Measurements from ENCODE around the gene LIMS1. TPM values are rescaled to one million over a fixed set of nuclear protein-coding genes. Genes with fewer than 3 reads are reported as not detected.
"Not testable (repeated sequence)": the region's sequence is repeated elsewhere in the genome, so short reads cannot be mapped to it uniquely, and the experiment has no call there.

Gene LIMS1
- polyA plus RNA-seq, 3 donors: 49.3 to 55.5 (median 50.6) TPM

DNA sequence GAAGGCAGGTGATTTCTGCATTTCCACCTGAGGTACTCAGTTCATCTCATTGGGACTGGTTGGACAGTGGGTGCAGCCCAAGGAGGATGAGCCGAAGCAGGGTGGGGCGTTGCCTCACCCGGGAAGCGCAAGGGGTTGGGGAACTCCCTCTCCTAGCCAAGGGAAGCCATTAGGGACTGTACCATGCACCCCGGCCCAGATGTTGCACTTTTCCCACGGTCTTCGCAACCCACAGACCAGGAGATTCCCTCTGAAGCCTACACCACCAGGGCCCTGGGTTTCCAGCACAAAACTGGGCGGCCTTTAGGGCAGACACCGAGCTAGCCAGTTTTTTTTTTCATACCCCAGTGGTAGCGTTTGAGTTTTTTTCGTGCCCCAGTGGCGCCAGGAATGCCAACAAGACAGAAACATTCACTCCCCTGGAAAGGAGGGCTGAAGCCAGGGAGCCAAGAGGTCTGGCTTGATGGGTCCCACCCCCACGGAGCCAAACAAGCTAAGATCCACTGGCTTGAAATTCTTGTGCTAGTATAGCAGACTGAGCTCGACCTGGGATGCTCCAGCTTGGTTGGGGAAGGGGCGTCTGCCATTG, 109.1 kb downstream of the LIMS1 start:
- no peak for DNase-seq (ENCODE audit: extremely low read depth in 1 of 11, low read depth in 9 of 11, low spot score in 4 of 11)

DNA sequence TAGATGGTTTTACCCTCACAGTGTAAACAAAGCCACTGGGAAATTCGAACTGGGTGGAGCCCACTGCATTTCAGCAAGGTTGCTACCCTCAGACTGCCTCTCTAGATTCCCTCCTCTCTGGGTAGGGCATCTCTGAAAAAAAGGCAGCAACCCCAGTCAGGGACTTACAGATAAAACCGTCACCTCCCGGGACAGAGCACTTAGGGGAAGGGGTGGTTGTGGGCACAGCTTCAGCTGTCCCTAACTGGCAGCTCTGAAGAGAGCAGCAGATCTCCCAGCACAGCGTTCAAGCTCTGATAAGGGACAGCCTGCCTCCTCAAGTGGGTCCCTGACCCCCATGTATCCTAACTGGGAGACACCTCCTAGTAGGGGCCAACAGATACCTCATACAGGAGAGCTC, 109.6 kb downstream of the LIMS1 start:
- DNase-seq (ENCODE audit: extremely low read depth in 1 of 11, low read depth in 9 of 11, low spot score in 4 of 11): not testable (repeated sequence)

DNA sequence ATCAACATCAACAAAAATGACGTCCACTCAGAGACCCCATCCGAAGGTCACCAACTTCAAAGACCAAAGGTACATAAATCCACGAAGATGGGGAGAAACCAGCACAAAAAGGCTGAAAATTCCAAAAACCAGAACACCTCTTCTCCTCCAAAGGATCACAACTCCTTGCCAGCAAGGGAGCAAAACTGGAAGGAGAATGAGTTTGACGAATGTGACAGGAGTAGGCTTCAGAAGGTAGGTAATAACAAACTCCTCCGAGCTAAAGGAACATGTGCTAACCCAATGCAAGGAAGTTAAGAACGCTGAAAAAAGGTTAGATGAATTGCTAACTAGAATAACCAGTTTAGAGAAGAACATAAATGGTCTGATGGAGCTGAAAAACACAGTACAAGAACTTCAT, 110.2 kb downstream of the LIMS1 start:
- DNase-seq (ENCODE audit: extremely low read depth in 1 of 11, low read depth in 9 of 11, low spot score in 4 of 11): not testable (repeated sequence)

DNA sequence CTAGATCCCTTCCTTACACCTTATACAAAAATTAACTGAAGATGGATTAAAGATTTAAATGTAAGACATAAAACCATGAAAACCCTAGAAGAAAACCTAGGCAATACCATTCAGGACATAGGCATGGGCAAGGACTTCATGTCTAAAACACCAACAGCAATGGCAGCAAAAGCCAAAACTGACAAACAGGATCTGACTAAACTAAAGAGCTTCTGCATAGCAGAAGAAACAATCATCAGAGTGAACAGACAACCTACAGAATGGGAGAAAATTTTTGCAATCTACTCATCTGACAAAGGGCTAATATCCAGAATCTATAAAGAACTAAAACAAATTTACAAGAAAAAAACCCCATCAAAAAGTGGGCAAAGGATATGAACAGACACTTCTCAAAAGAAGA, 114.5 kb downstream of the LIMS1 start:
- not testable (repeated sequence) for DNase-seq (ENCODE audit: extremely low read depth in 1 of 11, low read depth in 9 of 11, low spot score in 4 of 11)

DNA sequence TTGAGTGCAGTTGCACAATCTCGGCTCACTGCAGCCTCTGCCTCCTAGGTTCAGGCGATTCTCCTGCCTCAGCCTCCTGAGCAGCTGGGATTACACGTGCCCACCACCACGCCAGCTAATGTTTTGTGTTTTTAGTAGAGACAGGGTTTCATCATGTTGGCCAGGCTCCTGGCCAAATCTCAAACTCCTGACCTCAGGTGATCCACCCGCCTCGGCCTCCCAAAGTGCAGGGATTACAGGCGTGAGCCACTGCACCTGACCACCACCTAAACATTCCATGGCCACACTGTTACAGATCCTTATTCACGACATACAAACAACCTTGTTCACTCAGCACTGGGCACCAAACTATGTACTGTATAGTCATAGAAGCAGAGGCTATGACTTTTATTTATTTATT, 116.2 kb downstream of the LIMS1 start:
- DNase-seq (ENCODE audit: extremely low read depth in 1 of 11, low read depth in 9 of 11, low spot score in 4 of 11): not testable (repeated sequence)

DNA sequence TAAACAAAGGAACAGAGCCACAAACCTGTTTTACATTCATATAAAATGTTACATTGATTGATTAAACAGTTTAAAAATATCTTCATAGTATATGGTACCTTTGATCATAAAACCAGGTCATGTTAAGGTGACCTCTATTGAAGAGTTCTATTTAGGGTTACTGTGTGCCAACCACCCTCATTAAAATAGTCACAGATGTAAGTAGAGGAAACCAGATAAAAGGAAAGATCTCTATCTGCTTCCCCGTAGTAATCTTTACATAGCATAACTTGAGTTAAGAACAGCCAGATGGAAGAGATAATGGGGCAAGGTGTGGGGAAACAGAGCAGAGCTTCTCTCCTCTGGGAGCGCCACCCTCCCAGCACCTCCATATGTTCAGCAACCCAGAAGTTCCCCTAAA, 117.2 kb downstream of the LIMS1 start:
- not testable (repeated sequence) for DNase-seq (ENCODE audit: extremely low read depth in 1 of 11, low read depth in 9 of 11, low spot score in 4 of 11)

DNA sequence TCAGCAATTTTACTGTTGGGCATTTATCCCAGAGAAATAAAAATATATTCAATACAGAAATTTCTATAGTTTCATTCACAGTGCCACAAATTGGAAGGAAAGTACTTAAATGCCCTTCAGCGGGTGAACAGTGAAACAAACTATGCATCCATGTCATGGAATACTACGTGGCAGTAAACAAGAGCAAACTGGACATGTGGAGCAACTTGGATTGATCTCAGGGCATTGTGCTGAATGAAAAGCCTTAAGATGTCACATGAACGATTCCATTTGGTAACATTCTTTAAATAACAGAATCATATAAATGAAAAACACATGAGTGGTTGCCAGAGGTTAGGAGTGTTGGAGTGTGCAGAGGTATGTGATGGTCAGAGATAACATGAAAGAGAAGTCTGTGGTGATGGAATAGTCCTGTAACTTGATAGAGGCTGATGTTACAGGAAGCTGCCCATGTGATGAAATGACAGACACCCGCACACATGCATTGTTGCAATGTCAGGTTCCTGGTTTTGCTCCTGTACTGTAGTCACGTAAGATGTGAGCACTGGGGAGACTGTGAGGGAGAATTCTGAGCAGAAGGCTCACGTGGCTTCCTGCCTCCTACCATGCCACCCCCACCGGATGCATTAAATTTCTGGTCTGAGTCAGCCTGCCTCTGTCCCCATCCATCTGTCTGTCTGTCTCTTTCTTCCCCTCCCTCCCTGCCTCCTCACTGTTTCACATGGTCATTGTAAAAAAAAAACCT, 118.1 kb downstream of the LIMS1 start:
- DNase-seq (ENCODE audit: extremely low read depth in 1 of 11, low read depth in 9 of 11, low spot score in 4 of 11): not testable (repeated sequence)

DNA sequence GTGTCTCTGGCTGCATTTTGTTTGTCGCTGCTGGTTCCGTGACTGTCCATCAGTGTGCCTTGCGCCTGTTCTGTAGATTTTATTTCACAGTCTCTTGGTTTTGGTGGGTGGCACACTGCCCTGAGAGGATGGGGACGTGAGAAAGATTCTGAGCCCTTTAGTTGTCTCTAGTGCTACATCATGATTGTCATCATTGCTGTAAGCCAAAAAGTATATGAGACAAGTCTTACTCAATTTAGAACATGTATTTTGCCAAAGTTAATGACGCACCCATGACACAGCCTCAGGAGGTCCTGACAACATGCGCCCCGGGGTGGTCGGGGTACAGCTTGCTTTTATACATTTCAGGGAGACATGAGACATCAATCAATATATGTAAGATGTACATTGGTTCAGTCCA, 119.2 kb downstream of the LIMS1 start:
- not testable (repeated sequence) for DNase-seq (ENCODE audit: extremely low read depth in 1 of 11, low read depth in 9 of 11, low spot score in 4 of 11)

DNA sequence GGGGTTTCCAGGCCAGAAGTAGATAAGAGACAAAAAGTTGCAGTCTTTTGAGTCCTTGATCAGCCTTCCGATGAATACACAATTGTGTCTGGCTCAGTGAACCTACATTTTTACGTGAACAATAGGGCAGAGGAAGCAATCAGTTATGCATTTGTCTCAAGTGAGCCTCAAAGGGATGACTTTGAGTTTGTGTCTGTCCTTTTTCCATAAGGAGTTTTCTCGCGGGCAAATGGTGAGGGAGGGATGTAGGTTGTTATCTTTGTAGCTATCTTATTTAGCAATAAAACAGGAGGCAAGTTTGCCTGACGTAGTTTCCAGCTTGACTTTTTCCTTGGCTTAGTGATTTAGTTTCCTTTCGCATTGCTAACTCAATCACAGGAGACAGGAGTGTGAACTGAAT, 119.6 kb downstream of the LIMS1 start:
- not testable (repeated sequence) for DNase-seq (ENCODE audit: extremely low read depth in 1 of 11, low read depth in 9 of 11, low spot score in 4 of 11)

DNA sequence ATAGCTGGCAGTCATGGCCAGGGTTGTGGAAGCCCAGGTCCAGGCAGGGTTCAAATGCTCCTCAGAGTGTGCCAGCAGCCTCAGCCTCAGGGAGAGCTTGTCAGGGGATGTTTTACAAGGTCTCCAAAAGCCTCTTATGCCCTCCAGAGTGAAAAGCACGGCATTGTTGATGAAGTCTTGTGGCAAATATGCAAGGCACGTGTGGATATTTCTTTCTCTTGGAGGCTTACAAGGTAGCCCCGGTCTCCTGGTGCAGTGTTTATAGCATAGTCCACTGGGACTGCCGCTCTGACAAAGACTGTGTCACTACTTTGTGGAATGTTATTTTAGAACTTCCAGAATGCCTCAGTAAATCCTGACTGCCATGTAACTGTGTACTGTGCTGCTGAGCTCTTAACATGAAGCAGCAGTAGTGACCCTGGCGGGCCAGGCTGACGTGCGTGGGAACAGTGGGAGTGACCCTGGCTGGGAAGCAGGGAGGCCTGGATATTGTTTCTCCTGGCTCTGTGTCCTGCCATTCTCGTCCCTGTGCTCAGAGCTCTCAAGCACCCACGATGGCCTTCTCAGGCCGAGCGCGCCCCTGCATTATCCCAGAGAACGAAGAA, 120.4 kb downstream of the LIMS1 start:
- DNase-seq (ENCODE audit: extremely low read depth in 1 of 11, low read depth in 9 of 11, low spot score in 4 of 11): peak in 5 of 11 donors; percentile 43 to 60 (median 50)

DNA sequence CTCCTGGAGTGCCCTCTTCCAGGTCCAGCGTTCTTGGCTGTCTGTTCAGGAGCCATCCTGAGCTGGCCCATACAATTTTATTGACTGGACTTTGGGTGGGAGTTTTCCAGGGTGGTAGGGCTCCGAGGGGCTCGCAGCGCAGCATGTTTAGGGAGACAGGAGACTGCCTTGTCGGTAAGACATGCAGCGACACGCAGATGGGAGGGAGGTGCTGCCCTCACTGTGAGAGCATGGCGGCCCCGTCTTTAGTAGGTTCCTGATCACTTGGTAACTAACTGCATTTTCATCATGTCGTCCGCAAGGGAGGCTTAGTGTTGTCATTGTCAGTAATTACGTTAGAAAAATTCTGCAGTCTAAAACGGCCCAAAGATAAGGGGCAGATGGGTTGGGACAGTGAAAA, 121.0 kb downstream of the LIMS1 start:
- not testable (repeated sequence) for DNase-seq (ENCODE audit: extremely low read depth in 1 of 11, low read depth in 9 of 11, low spot score in 4 of 11)

DNA sequence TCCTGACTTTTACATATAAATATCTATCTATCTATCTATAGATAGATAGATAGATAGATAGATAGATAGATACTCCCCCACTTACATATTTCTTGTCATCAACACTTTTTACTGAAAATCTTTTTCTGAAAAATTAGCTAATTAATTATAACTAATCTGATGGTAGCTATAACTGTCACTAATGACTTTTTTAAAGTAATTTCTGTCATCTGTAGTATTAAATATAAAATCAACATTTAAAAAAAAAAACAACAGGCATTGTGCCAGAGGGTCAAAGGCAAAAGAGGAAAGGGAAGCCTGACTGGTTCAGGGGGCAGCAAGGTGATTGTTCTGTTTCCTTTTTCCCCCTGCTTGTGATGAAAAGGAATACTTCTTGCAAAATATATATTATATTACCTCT, 122.0 kb downstream of the LIMS1 start:
- DNase-seq (ENCODE audit: extremely low read depth in 1 of 11, low read depth in 9 of 11, low spot score in 4 of 11): not testable (repeated sequence)

DNA sequence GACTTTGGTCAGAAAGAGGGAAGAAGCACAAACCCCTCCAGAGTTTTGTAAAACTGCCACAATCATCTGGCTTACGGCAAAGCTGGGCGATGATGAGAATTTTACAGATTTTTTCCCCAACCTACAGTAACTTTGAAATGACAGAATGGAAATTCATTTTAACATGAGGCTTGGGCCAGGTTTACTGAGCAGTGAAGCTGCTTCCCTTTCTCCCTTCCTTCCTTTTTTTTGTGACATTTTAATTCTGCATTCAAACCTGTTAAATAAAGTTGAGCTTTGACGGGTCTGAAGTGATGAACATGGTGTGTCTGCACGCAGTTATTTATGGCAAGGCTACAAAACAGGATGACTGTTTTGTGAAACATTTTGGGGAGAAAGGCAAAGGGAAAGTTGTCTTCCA, 123.2 kb downstream of the LIMS1 start:
- not testable (repeated sequence) for DNase-seq (ENCODE audit: extremely low read depth in 1 of 11, low read depth in 9 of 11, low spot score in 4 of 11)

DNA sequence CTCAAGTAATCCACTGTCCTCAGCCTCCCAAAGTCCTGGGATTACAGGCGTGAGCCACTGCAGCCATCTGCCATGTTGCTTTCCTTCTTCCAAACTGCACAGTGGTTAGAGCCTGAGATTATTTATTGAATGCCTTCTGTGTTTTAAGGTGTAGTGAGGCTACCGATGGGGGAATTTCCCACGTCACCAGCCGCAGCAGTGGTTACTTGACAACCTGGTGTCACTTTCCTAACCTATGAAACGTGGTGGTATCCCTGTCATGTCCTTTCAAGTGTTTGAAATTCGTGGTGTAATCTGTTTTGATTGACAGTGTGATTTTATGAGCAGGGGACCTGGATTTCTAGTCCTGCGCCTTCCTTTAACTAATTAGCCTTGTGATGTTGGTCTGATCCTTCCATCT, 124.3 kb downstream of the LIMS1 start:
- not testable (repeated sequence) for DNase-seq (ENCODE audit: extremely low read depth in 1 of 11, low read depth in 9 of 11, low spot score in 4 of 11)

DNA sequence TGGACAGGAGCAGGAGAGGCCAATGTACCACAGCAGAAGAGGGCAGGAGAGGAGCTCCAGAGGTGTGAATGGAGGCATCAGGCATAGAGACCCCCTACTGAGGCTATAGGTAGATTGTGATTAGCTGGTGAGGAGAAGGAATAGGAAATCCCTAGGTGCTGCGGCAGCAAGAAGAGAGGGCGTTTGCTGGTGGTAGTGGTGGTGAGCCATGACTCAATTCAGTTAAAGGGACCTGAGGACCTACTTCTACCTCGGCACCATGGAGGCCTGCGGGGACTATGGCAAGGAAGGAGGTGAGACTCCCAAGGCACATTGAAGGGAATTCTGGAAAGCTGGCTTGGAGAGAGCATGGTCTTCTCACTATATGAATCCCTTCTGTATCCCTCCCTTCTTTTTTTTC, 127.2 kb downstream of the LIMS1 start:
- DNase-seq (ENCODE audit: extremely low read depth in 1 of 11, low read depth in 9 of 11, low spot score in 4 of 11): not testable (repeated sequence)

DNA sequence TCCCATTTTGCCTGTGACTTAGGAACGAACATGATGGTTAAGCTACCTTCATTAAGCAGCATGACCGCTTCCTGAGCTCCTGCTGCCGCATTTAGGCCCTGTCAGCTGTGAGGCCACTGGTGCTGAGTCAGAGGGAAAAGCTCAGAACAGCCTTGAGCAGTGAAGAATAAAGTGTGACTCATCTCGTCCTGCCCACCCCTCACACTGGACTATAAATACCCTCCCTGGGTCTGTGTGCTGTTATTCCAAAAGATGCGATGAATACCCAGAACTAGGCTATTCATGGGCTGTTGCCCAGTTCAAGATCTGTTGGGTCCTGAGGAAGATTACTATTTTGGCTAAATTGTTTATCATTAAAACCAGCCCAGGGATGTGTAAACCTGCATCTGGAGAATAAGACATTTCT, 127.9 kb downstream of the LIMS1 start:
- not testable (repeated sequence) for DNase-seq (ENCODE audit: extremely low read depth in 1 of 11, low read depth in 9 of 11, low spot score in 4 of 11)

DNA sequence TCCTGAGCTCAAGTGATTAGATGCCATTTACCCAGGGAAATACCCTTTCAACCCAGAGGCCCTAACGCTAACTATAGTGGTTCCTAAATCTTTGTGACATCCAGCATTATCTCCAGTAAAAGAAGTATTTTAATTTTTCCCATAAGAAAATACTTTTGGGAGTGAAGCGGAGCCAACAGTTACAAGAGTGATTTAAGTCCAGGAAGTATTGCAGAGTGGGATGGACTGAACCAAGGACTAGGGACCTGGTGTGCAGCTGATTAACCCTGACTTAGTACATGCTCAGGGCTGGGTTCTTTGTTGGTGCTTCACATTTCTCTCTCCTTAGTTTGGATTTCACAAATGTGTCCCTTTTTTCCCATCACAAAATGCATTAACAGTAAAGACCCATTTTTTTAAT, 129.1 kb downstream of the LIMS1 start:
- not testable (repeated sequence) for DNase-seq (ENCODE audit: extremely low read depth in 1 of 11, low read depth in 9 of 11, low spot score in 4 of 11)

DNA sequence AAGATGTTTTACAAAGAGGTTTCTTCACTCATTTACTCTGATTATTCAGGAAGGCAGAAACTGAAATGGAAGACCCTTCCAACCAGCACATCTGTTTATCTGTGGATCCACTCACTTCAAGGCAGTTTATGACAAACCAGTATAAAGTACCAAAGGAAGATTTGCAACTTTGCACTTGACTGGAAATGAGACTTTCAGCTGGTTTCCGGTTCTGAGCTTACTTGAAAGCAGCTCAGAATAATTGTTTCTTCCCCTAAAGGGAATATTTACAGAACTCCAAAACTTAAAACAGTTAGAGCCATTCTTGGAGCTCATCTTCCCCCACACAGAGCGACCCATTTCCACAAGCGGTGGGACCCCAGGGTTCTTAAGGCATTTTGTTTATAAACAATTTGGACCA, 129.8 kb downstream of the LIMS1 start:
- DNase-seq (ENCODE audit: extremely low read depth in 1 of 11, low read depth in 9 of 11, low spot score in 4 of 11): not testable (repeated sequence)

DNA sequence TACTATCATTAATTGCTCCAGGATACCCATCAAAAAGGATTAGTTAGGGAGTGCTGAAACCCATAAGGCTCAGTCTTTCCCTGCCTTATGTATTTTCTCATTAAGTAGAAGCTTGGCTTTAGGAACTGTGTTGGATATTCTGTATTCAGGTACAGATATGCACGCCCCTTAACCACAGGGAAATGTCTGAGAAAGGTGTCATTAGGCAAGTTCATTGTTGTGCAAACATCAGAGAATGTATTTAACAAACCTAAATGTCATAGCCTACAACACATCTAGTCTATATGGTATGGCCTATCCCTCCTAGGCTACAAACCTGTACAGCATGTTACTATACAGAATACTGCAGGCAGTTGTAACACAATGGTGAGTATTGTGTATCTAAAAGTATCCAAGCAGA, 130.7 kb downstream of the LIMS1 start:
- DNase-seq (ENCODE audit: extremely low read depth in 1 of 11, low read depth in 9 of 11, low spot score in 4 of 11): not testable (repeated sequence)

DNA sequence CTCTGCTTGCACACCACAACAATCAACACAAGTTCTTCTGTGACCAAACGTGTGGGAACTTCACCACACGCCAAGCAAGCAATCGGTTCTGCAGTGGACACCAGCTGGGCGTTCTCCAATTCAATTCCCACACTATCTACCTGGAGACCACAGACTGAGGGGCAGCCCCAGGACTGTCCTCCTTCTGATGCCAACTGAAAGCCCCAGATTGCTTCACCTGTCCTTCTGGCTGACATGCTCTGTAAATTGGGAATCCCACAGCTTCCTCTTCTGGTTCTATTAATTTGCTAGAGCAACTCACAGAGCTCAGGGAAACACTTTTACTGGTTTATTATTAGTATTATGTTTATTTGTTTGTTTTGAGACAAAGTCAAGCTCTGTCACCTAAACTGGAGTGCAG, 131.7 kb downstream of the LIMS1 start:
- not testable (repeated sequence) for DNase-seq (ENCODE audit: extremely low read depth in 1 of 11, low read depth in 9 of 11, low spot score in 4 of 11)
